NCI-H1092 treated with DMSO at 0.1 percent for 48 hours (cell line): Measurements from ENCODE around the gene PCSK1N.
"Not testable (repeated sequence)": the region's sequence is repeated elsewhere in the genome, so short reads cannot be mapped to it uniquely, and the experiment has no call there.

Experiments
- DNase-seq: peaks from one replicate; lab custom pipeline; 2025; lab: John Stamatoyannopoulos, UW

The PCSK1N gene

GRCh38 chrX:48835524-48836329, at the start of gene PCSK1N:
Gene PCSK1N (minus strand): TSS chrX:48835610. CDS start chrX:48835532, 78 bp downstream.
- DNase-seq = peak; percentile 82

- no peak for DNase-seq
Observed at GRCh38 chrX:48883729-48884128, 48.3 kb upstream of the PCSK1N start.

GRCh38 chrX:48876944-48877343, 41.5 kb upstream of the PCSK1N start:
- DNase-seq = not testable (repeated sequence)

- DNase-seq = not testable (repeated sequence)
Observed at GRCh38 chrX:48872017-48872416, 36.6 kb upstream of the PCSK1N start.

GRCh38 chrX:48864210-48864609, 28.8 kb upstream of the PCSK1N start:
- no peak for DNase-seq

GRCh38 chrX:48854898-48855297, 19.5 kb upstream of the PCSK1N start:
- DNase-seq = peak; percentile 17

- DNase-seq = not testable (repeated sequence)
Observed at GRCh38 chrX:48854121-48854804, 18.9 kb upstream of the PCSK1N start.

- not testable (repeated sequence) for DNase-seq
Observed at GRCh38 chrX:48853494-48853893, 18.1 kb upstream of the PCSK1N start.

GRCh38 chrX:48852857-48853256, 17.4 kb upstream of the PCSK1N start:
- DNase-seq = no peak

GRCh38 chrX:48848847-48849246, 13.4 kb upstream of the PCSK1N start:
- DNase-seq = no peak

GRCh38 chrX:48839686-48840085, 4.3 kb upstream of the PCSK1N start:
- no peak for DNase-seq

- DNase-seq = peak; percentile 3
Observed at GRCh38 chrX:48834383-48834709, 1.1 kb downstream of the PCSK1N start.

- peak; percentile 22 for DNase-seq
Observed at GRCh38 chrX:48833542-48834138, 1.8 kb downstream of the PCSK1N start.

- DNase-seq = no peak
Observed at GRCh38 chrX:48831909-48832291, 3.5 kb downstream of the PCSK1N start.

GRCh38 chrX:48831136-48831908, 4.1 kb downstream of the PCSK1N start:
- DNase-seq = no peak

- DNase-seq = no peak
Observed at GRCh38 chrX:48829016-48829735, 6.2 kb downstream of the PCSK1N start.

- no peak for DNase-seq
Observed at GRCh38 chrX:48827654-48827968, 7.8 kb downstream of the PCSK1N start.

GRCh38 chrX:48826876-48827653, 8.3 kb downstream of the PCSK1N start:
- no peak for DNase-seq

GRCh38 chrX:48826135-48826875, 9.1 kb downstream of the PCSK1N start, which contains the start of gene ERAS:
Gene ERAS (plus strand): TSS chrX:48826513. CDS start chrX:48829124, 2,611 bp downstream.
- DNase-seq = no peak

- no peak for DNase-seq
Observed at GRCh38 chrX:48824066-48824465, 11.3 kb downstream of the PCSK1N start.
